ENCODE results near the gene RIT1. TPM values are rescaled to one million over a fixed set of nuclear protein-coding genes. Genes with fewer than 3 reads are reported as not detected.

RIT1 gene
- total RNA-seq (2014; rRNA removed; shearing (Covaris generic)) (15.9 and 17.2 TPM in 2 replicates), total RNA-seq (2022) (20.8 and 21.0 TPM in 2 replicates), Bru-seq, nascent RNA (percentile 70 among the genes with signal in this experiment), BruChase-seq, experiment 1, labeled RNA remaining after a 6-hour chase (percentile 69 among the genes with signal in this experiment), BruChase-seq, experiment 2, labeled RNA remaining after a 2-hour chase (percentile 80 among the genes with signal in this experiment)
- long read RNA-seq, transcript RIT1-202 (6 exons, 3,445 nt) = major isoform, 16 of 17 reads
- long read RNA-seq, partial matches to known transcripts = 0 of 17 reads
- long read RNA-seq, other reads (novel, unspliced or antisense) = 1 of 17 reads

- Histone ChIP-seq H3K36me3 (ENCODE audit: insufficient read depth, low read length) (peaks cover 91% of the 10 kb centered on the region), H3K79me2 (ENCODE audit: insufficient read depth, low read depth, low read length) (peaks cover 12% of the 10 kb centered on the region; the same call in 1 of the 2 replicates), H3K4me2 (ENCODE audit: low read length) (peak within 1 kb of the TSS; percentile 90), H3K27ac (ENCODE audit: low read depth, low read length, poor library complexity, severe bottlenecking) (peak within 1 kb of the TSS; percentile 65), H3K9me2 (ENCODE audit: insufficient read depth, low read length) (no peaks in the 10 kb centered on the region), H2AFZ (ENCODE audit: low read length) (no peak within 1 kb of the TSS), H3K4me1 (ENCODE audit: insufficient read depth, low read length, poor library complexity, severe bottlenecking) (peaks cover 23% of the 10 kb centered on the region), H3K9me3 (ENCODE audit: low read length) (no peaks in the 10 kb centered on the region), H4K20me1 (ENCODE audit: insufficient read depth, low read length) (no peaks in the 10 kb centered on the region), H3K4me3 (ENCODE audit: low read depth, low read length, poor library complexity, severe bottlenecking) (peak within 1 kb of the TSS; percentile 78)
- intact Hi-C loops (cut with micrococcal nuclease; ENCODE audit: unreplicated experiment) = no loop called here
- CTCF ChIA-PET (ENCODE audit: unreplicated experiment) = interaction anchor here (0.6 to 1.0 kb wide), 3 partner anchors 33 to 133 kb away, joined by 3 read pairs; no protein-coding TSS in a partner anchor
- DNase-seq (ENCODE audit: low spot score) = peak; percentile 90
- POLR2A ChIA-PET = interaction anchor here (0.7 kb wide), 1 partner anchor 35 kb away, joined by 3 read pairs; no protein-coding TSS in a partner anchor
- no TSS peak for BruUV-seq (replicated peaks)
- no peak for TF ChIP-seq EZH2phosphoT487 (IDR thresholded peaks at IDR 0.05; ENCODE audit: borderline replicate concordance, low read depth, low read length)
- no peak for TF ChIP-seq CTCF (conservative IDR thresholded peaks at IDR 0.05; ENCODE audit: low read length)
These were observed at the start of gene RIT1 for GRCh38 chr1:155911156-155912055. Gene RIT1, minus strand, starts transcription at chr1:155911349. Its CDS starts 588 bp downstream, at chr1:155910761.

GRCh38 chr1:155960081-155960745 lies 49.1 kb upstream of the RIT1 start:
- TF ChIP-seq CTCF (conservative IDR thresholded peaks at IDR 0.05; ENCODE audit: low read length) (no peak), EZH2phosphoT487 (IDR thresholded peaks at IDR 0.05; ENCODE audit: borderline replicate concordance, low read depth, low read length) (no peak)
- H3K9me2 ChIP-seq (ENCODE audit: insufficient read depth, low read length) = no peaks in the 10 kb centered on the region
- no peaks in the 10 kb centered on the region; the same call in 1 of the 2 replicates for H3K79me2 ChIP-seq (ENCODE audit: insufficient read depth, low read depth, low read length)
- intact Hi-C loops (cut with micrococcal nuclease; ENCODE audit: unreplicated experiment) = loop anchor here (1.0 kb wide), 1 partner anchor 14 kb away; no protein-coding TSS in a partner anchor
- peak overlapping the region; percentile 33 for H3K4me3 ChIP-seq (ENCODE audit: low read depth, low read length, poor library complexity, severe bottlenecking)
- ChIA-PET CTCF (ENCODE audit: unreplicated experiment) (no interaction called here), POLR2A (interaction anchor here (0.5 to 1.6 kb wide), 8 partner anchors 11 to 24 kb away, joined by 3 to 10 read pairs (median 4); partner anchors contain the start of gene ARHGEF2)
- no peaks in the 10 kb centered on the region for H3K9me3 ChIP-seq (ENCODE audit: low read length)
- H4K20me1 ChIP-seq (ENCODE audit: insufficient read depth, low read length) = no peaks in the 10 kb centered on the region
- H3K27ac ChIP-seq (ENCODE audit: low read depth, low read length, poor library complexity, severe bottlenecking) = peak overlapping the region; percentile 72
- no TSS peak for BruUV-seq (replicated peaks)
- H2AFZ ChIP-seq (ENCODE audit: low read length) = no peak overlapping the region
- DNase-seq (ENCODE audit: low spot score) = peak; percentile 67
- H3K36me3 ChIP-seq (ENCODE audit: insufficient read depth, low read length) = peaks cover 89% of the 10 kb centered on the region
- peaks cover 42% of the 10 kb centered on the region for H3K4me1 ChIP-seq (ENCODE audit: insufficient read depth, low read length, poor library complexity, severe bottlenecking)
- H3K4me2 ChIP-seq (ENCODE audit: low read length) = peak overlapping the region; percentile 66

Measured in OCI-LY7 (cell line).